GM18907 (cell line): Measurements from ENCODE around the gene PPP1R14B.
A peak's percentile ranks its signal among the peaks of the same experiment; 100 is the strongest.

Experiments
- ATAC-seq: cut with Tn5 transposase; IDR thresholded peaks from one replicate; pipeline ENCODE4 v1.9.1; 2021; ENCODE audit warnings: mild to moderate bottlenecking, moderate library complexity; ENCODE audit not compliant: unreplicated experiment

Gene PPP1R14B

GRCh38 chr11:64247729-64248531 is 1.2 kb upstream of the PPP1R14B start:
- ATAC-seq = no peak

GRCh38 chr11:64246621-64246870 is 197 bp downstream of the PPP1R14B start:
- ATAC-seq = peak; percentile 7

- no peak for ATAC-seq
These were observed 734 bp downstream of the PPP1R14B start for GRCh38 chr11:64245797-64246620.

DNA sequence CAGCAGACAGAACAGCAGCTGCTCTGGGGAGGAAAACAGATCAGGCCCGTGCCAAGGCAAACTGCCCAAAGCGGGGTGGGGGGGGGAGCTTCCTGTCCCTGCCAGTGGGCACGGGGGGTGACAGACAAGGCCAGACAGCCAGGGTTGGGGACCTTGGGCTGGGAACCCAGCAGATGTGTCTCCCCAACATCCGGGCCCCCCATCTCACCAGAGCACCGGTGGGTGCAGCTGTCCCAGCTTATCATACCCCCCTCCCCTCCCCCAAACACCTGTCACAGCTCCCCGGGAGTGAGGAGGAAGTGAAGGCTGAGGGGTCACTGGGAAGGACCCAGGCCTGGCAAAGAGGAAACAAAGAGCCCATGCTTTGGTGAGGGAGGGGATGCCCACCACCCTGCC is 1.3 kb downstream of the PPP1R14B start:
- no peak for ATAC-seq

DNA sequence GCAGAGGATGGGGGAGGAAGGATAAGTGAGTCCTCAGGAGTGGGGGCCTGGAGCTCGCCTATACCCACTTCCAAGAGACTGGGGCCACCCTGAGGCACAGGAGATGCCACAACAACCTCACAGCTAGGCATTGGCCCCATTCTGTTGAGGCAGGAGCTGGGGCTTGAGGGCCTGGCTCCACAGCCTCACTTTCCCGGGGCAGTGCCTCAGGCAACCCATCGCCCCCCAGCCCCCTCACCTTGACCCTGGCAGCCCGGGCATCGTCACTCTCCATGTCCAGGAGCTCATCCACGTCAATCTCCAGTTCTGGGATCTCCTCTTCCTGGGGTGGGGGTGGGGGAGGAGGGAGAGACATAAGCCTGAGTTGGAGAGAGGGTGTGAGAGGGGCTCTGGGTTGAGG is 1.8 kb downstream of the PPP1R14B start:
- ATAC-seq = no peak

DNA sequence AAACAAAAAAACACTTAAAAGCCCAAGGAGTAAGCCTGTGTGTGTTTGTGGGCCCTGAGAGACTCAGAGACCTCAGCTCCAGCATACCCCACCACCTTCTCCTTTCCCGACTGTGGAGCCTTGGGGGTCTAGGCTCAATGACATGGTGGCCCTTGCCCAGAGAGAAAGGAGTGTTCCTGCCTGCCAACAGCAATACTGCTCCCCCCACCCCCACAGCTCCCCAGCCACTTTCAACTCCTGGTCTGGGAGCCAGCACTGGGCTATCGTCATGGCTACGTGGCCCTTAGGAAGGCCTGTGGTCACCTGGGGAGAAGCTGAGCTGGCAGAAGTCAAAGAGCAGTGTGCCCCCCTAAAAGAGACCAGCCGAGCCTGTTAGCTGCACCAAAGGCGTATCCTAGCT is 2.6 kb downstream of the PPP1R14B start:
- ATAC-seq = no peak

- ATAC-seq = no peak
These were observed 3.4 kb downstream of the PPP1R14B start for GRCh38 chr11:64243236-64243854.

DNA sequence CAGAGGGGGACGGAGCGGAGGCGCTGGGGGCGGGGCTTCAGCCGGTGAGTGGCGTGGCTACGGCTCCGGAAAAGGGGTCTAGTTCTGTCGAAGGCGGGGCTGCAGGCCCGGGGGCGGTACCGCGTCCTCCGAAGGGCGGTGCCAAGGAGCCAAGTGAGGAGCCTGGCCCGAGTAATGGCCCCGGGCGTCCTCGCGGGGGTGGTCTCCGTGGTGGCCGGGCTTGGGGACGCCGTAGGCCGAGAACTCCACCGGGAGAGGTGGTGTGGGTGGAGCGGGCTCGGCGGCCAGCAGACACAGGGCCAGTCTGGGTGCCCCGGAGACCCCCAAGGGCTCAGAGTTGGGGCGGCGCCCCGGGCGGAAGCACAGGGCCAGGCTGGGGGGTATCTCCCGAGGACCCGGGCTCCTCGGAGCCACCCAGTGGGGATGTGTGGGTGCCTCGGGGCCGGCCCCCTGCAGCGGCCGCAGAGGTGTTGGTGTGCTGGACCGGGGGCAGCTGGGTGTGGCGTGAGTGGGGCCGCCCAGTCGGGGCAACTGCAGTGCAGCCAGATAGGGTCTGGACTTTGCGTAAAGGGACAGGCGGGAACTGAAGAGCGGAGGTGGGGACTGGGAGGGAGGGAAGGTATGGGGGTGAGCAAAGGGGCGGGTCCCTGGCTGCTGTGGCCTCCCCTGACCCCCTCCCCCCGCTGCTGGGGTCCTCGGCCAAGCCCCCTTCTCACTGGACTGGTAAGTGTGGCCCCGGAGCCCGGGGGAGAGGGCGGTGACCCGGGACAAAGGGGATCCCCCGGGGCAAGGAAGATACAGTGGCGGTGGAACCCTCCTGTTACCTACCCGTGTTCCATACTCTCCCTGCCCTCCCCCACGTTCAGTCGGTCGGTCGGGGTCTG is 5.0 kb downstream of the PPP1R14B start:
- ATAC-seq = peak; percentile 17

DNA sequence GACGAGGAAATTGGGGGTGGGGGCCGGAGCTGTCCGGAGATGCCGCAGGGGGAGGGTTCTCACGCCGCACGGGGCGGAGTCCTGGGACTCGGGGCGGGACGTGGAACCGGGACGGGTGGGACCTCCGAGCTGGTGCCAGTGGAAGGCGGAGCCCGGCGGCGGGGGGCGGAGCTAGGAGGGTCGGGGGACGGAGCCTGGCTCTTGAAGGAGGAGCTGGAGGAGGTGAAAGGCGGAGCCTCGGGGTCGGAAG is 5.6 kb downstream of the PPP1R14B start:
- ATAC-seq = peak; percentile 71

DNA sequence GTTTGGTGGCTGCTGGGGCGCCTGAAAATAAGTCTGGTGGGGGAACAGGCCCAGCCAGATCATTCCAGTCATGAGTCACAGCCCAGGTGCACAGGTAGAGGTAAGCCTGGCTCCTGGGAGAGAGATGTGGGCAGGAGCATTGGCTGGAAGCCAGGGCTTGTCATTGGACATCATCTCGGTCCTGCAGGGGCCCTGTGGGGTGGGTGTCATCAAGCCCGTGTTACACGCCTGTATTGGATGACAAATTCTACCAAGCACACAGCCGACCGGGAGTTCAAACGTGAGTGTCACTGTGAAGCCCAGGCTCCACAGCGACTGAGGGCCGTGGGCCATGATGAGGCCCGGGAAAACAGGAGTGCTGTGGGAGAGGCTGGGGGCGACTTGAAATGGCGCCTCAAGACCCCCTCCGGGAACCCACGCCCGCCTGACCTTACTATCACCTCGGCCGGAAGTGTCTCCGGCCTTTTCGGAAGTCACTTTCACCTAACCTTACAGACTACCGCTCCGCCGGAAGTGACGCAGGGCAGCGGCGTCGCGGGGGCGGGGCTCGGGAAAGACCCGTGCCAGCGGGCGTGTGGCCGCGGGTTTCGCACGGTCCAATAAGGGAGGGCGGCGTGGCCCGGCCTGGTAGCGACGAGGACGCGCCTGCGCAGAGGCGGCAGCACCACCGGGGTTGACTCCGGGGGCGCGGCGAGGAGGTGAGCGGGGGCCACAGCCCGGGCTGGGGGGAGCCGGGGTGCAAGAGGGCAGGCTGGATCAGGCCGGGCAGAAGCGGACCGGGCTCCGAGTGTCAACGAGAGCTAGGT is 6.1 kb downstream of the PPP1R14B start, which contains the start of gene FKBP2:
Gene FKBP2, plus strand, starts transcription at position 661 of the 806 bp plus-strand sequence. CDS start 1,293 bp downstream, outside the sequence.
- peak; percentile 52 for ATAC-seq

DNA sequence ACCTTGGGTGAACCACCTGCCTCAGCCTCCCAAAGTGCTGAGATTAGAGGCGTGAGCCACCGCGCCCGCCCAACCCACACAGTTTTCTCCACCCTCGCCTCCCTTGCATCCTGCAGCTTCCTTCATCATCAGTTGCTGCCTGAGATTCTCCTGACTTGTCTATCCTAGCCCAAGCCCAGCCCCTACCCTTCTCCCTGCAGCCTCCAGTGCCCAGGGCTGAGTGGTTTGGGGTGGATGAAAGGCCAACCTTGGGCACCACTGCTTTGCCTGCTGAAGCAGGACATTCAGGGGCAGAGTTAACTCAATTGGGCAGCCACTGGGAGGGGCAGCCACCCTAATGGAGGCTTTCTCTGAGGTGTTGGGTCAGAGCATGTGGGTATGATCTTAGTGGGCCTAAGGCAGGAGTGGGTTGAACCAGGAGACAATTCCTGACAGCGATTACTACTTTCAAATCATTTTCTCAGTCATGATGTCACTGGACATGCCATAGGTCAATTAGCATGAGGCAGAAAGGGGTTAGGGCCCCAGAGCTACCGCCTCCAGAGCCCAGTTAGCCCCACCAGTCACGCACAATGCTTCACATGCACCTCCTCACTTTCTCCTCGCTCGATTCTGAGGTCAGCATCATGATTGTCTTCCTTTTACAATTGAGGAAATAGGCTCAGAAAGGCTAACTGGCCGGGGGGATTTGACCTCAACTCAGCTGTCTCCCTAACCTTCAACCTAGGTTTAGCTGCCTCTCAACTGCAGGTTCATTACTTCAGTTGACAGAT is 6.9 kb downstream of the PPP1R14B start:
- ATAC-seq = peak; percentile 11

GRCh38 chr11:64238999-64239398 is 7.7 kb downstream of the PPP1R14B start:
- no peak for ATAC-seq

- ATAC-seq = no peak
These were observed 8.7 kb downstream of the PPP1R14B start for GRCh38 chr11:64238076-64238475.

DNA sequence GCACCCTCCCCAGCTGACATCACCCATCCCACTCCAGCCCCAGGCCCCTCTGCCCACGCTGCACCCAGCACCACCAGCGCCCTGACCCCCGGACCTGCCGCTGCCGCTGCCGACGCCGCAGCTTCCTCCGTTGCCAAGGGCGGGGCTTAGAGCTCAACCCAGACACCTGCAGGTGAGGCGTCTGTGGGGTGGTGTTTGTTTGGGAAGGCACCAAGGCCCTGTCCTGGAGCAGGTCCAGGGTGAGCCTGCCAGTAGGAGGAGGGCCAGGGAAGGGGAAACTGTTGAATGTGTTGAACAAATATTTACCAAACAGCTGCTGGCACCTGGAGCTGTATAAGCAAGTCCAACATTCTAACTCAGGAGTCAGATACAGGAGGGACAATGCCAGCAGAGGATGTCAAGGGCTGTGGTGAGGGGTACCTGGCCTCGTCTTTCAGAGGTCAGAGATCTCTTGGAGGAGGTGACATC is 9.2 kb downstream of the PPP1R14B start:
- ATAC-seq = no peak

DNA sequence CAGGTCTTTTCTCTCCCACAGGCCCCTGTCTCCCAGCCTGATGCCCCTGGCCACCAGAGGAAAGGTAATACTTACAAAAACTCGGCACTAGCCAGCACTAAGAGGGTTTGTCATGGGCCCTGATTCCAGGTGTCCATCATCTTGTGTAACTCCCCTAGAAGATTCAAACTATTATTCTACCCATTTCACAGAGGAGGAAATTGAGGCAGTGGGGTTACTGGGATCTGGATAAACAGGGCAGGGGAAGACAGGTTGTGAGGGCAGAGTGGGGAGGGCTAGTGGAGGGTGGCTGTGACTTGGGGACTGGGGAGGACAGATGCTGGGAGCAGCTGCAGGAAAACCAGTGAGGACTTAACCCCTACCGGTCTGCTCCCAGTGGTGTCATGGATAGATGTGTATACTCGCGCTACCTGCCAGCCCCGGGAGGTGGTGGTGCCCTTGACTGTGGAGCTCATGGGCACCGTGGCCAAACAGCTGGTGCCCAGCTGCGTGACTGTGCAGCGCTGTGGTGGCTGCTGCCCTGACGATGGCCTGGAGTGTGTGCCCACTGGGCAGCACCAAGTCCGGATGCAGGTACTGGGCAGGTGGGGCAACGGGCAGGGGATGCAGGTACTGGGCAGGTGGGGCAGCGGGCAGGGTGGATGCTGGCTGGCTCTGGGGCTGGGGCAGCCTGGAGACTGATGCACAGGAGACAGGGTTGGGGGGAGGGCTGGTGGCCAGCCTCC is 11.1 kb downstream of the PPP1R14B start:
- ATAC-seq = no peak

DNA sequence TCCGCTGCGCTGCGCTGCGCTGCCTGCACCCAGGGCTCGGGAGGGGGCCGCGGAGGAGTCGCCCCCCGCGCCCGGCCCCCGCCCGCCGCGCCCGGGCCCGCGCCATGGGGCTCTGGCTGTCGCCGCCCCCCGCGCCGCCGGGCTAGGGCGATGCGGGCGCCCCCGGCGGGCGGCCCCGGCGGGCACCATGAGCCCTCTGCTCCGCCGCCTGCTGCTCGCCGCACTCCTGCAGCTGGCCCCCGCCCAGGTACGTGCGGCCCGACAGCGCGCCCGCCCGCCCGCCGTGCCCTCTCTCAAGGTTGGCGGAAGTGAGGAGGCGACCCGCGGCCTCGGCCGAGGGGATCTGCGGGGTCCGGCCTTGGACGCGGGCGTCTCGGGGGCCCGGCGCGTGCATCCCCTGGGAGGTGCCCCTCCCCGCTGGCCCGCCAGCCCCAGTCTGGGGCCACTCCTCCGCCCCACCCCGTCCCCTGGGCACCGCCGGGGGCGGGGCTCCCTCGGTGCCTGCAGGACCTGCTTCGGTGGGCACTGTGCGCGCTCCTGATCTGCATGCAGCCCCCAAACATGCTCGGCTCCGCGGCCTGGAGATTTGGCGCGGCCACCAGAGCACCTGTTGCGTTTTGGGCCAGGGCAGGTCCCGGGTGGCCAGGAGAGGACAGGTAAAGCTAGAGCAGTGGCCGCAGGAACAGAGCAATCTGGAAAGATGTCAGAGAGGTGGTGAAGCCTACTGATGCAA is 11.9 kb downstream of the PPP1R14B start:
- peak; percentile 28 for ATAC-seq

- ATAC-seq = peak; percentile 28
These were observed 12.7 kb downstream of the PPP1R14B start, which contains the start of gene VEGFB for GRCh38 chr11:64233913-64234586. VEGFB (plus strand) TSS chr11:64234584; CDS start chr11:64234834, 250 bp downstream.
